Left ventricle myocardium inferior (tissue), 1 donor: ENCODE results near the gene GPR160. TPM values are rescaled to one million over a fixed set of nuclear protein-coding genes. Genes with fewer than 3 reads are reported as not detected.

Experiments used
- DNase-seq: peaks from one replicate; pipeline ENCODE4 v3.0.0-alpha.2; 2020
- H3K27ac ChIP-seq: fragments of 200-600 bp; replicated peaks from 2 replicates; pipeline ENCODE4 v1.8.0; 2021
- H3K27me3 ChIP-seq: fragments of 200-600 bp; 2 replicates; pipeline ENCODE4 v1.8.0; 2021; ENCODE audit warnings: low read depth
- H3K36me3 ChIP-seq: fragments of 200-600 bp; 2 replicates; pipeline ENCODE4 v1.8.0; 2021
- H3K4me1 ChIP-seq: fragments of 200-600 bp; 2 replicates; pipeline ENCODE4 v1.8.0; 2021
- H3K4me3 ChIP-seq: fragments of 200-600 bp; 2 replicates; pipeline ENCODE4 v1.8.0; 2021; ENCODE audit warnings: mild to moderate bottlenecking, moderate library complexity
- H3K9me3 ChIP-seq: fragments of 200-600 bp; replicated peaks from 2 replicates; pipeline ENCODE4 v1.8.0; 2021
- intact Hi-C: fragments of 100-400 bp; cut with micrococcal nuclease; formaldehyde crosslinking; loops from one replicate; pipeline ENCODE4 v1.11.0; 2022
- long read RNA-seq: library from polyadenylated mRNA; unstranded; transcript quantifications from one replicate; pipeline ENCODE4 v2.0.0, GENCODE V29; 2021
- total RNA-seq: library from RNA; stranded (reverse); fragmentation: NEBNext Ultra II Directional; extraction: Animal tissue kit (Norgen Biotek cat#: 25700); gene quantifications from one replicate; pipeline ENCODE4 v1.2.1, GENCODE V29; 2021
- TF ChIP-seq, protein P1 (sequence below): fragments of 200-600 bp; IDR thresholded peaks from 2 replicates; pipeline ENCODE4 v1.8.0; 2021; ENCODE audit warnings: antibody characterized with exemption, mild to moderate bottlenecking, borderline replicate concordance
- donor health status: DM: no; HTN: yes; CAD: no; lungs with severe emphysema.

The GPR160 gene, protein sequence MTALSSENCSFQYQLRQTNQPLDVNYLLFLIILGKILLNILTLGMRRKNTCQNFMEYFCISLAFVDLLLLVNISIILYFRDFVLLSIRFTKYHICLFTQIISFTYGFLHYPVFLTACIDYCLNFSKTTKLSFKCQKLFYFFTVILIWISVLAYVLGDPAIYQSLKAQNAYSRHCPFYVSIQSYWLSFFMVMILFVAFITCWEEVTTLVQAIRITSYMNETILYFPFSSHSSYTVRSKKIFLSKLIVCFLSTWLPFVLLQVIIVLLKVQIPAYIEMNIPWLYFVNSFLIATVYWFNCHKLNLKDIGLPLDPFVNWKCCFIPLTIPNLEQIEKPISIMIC
- 0.99 TPM for total RNA-seq
- long read RNA-seq, partial matches to known transcripts = 0 of 2 reads
- long read RNA-seq, other reads (novel, unspliced or antisense) = 0 of 2 reads

DNA sequence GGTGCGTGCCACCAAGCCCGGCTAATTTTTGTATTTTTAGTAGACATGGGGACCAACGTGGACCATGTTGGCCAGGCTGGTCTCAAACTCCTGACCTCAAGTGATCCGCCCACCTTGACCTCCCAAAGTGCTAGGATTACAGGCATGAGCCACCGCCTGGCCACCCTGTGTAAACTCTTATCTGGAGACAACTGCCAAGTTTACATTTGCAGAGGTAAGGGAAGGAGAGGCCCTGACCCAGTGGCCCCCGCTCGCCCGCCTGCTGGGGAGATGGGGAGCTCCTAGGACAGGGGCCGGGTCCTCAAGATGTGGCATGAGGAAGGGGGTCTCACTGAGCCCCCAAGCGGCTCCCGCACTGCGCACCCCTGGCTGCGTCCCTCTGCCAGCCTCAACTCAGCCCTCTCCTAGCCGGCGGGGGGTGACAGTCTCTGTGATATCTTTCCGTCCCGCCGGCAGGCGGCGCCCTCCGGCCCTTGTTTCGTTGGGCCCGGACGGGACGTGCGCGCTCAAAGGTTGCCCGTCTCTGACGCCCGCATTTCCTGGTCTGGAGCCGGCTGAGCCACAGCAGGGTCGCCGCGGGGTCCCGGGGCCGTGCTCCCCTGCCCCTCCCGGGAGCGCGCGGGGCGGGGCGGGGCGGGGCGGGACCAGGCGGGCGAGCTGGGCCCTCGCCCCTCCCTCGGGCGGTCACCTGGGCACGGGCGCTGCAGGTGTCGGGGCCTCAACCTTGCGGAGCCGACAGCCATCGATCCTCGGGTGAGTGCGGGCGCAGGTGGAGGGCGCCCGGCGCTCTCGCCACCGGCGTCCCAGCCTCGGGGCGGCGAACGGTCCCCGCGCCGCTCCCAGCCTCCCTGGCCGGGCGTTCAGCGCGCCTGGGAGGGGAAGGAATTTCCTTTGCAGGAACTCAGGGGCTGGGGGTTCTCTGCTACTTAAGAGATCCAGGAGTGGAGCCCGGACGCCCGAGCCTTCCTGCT lies at the start of gene GPR160:
TSS of gene GPR160 (plus strand) at position 533 of the 971 bp plus-strand sequence. CDS start 45,978 bp downstream, outside the sequence.
- intact Hi-C loops = no loop called here
- H3K4me3 ChIP-seq = peak within 1 kb of the TSS; percentile 79
- no peak within 1 kb of the TSS for H3K27ac ChIP-seq
- H3K27me3 ChIP-seq = peaks cover 80% of the 10 kb centered on the region
- H3K36me3 ChIP-seq = no peaks in the 10 kb centered on the region
- no peaks in the 10 kb centered on the region for H3K9me3 ChIP-seq
- peaks cover 19% of the 10 kb centered on the region for H3K4me1 ChIP-seq
- DNase-seq = peak; percentile 71
- TF ChIP-seq, protein P1, sequence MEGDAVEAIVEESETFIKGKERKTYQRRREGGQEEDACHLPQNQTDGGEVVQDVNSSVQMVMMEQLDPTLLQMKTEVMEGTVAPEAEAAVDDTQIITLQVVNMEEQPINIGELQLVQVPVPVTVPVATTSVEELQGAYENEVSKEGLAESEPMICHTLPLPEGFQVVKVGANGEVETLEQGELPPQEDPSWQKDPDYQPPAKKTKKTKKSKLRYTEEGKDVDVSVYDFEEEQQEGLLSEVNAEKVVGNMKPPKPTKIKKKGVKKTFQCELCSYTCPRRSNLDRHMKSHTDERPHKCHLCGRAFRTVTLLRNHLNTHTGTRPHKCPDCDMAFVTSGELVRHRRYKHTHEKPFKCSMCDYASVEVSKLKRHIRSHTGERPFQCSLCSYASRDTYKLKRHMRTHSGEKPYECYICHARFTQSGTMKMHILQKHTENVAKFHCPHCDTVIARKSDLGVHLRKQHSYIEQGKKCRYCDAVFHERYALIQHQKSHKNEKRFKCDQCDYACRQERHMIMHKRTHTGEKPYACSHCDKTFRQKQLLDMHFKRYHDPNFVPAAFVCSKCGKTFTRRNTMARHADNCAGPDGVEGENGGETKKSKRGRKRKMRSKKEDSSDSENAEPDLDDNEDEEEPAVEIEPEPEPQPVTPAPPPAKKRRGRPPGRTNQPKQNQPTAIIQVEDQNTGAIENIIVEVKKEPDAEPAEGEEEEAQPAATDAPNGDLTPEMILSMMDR = peak; percentile 73

DNA sequence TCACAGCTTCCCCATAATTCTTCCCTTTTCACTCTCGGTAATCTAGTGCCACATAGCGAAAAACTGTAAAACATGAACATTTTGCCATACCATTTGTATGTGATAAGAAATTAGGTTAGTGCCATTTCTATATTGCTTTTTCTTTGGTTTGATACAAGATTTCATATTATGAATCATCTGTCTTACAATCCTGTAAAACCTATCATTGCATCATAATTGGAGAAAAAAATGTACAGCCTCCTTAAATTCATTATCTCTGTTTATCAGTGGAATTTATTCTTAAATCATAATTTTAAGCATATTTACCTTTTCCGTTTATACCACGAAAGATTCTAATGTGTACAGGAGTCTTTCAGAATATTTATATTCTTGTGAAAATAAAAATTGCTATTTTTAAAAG lies 47.4 kb upstream of the GPR160 start:
- TF ChIP-seq, protein P1 = no peak
- H3K4me1 ChIP-seq = peaks cover 38% of the 10 kb centered on the region
- intact Hi-C loops = no loop called here
- no peak for DNase-seq
- peaks cover 89% of the 10 kb centered on the region for H3K36me3 ChIP-seq
- no peak overlapping the region for H3K4me3 ChIP-seq
- H3K9me3 ChIP-seq = no peaks in the 10 kb centered on the region
- no peaks in the 10 kb centered on the region for H3K27me3 ChIP-seq
- H3K27ac ChIP-seq = no peak overlapping the region

DNA sequence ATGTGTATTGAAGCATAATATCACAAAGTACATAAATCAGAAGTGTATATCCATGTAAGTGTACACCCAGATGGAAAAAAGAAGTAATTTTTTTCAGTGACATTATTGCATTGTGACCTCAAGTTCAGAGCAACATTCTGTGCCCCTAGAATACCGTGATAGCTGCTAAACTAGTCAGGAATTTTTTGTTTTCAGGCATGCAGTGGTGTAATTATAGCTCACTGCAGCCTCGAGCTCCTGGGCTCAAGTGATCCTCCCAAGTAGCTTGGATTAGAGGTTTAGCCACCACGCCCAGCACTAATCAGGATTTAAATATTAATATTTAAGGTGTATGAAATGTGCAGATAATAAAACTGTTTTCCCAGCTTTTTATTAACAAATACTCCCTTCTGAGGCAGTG lies 45.6 kb upstream of the GPR160 start:
- H3K36me3 ChIP-seq = peaks cover 86% of the 10 kb centered on the region
- no peak for DNase-seq
- no peak overlapping the region for H3K4me3 ChIP-seq
- H3K4me1 ChIP-seq = peaks cover 42% of the 10 kb centered on the region
- H3K27ac ChIP-seq = peak overlapping the region; percentile 54
- TF ChIP-seq, protein P1 = no peak
- intact Hi-C loops = no loop called here
- H3K27me3 ChIP-seq = no peaks in the 10 kb centered on the region
- no peaks in the 10 kb centered on the region for H3K9me3 ChIP-seq

DNA sequence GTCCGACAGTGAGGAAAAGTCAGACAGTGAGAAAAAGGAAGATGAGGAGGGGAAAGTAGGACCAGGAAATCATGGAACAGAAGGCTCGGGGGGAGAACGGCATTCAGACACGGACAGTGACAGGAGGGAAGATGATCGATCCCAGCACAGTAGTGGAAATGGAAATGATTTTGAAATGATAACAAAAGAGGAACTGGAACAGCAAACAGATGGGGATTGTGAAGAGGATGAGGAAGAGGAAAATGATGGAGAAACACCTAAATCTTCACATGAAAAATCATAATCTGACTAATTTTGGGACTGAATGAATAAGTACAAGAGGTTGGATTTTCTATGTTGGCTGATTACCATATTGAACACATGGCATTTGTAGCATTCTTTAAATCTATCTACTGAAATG lies 45.0 kb upstream of the GPR160 start:
- DNase-seq = no peak
- H3K4me3 ChIP-seq = no peak overlapping the region
- intact Hi-C loops = no loop called here
- no peaks in the 10 kb centered on the region for H3K9me3 ChIP-seq
- H3K4me1 ChIP-seq = peaks cover 42% of the 10 kb centered on the region
- peak overlapping the region; percentile 54 for H3K27ac ChIP-seq
- peaks cover 85% of the 10 kb centered on the region for H3K36me3 ChIP-seq
- TF ChIP-seq, protein P1 = no peak
- H3K27me3 ChIP-seq = no peaks in the 10 kb centered on the region

DNA sequence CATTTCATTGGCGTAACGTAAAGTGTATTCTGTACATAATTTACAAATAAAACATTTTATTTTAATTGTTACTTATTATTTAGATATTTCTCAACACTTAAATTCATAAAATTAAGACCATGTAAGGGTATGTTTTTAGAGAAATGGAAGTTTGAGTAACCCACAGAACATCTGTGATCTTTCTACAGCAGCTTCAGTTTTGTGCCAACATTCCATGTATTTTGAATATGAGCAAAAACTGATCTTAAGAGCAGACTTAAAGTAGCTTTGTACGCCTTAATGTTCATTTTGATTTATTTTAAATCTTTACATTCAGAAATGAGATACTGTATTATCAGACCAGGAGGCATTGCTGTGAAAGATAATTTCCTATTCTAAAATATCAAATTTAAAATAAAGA lies 44.0 kb upstream of the GPR160 start:
- no peak for DNase-seq
- Histone ChIP-seq H3K9me3 (no peaks in the 10 kb centered on the region), H3K27ac (no peak overlapping the region), H3K36me3 (peaks cover 75% of the 10 kb centered on the region), H3K4me1 (peaks cover 42% of the 10 kb centered on the region), H3K4me3 (no peak overlapping the region), H3K27me3 (no peaks in the 10 kb centered on the region)
- intact Hi-C loops = no loop called here
- TF ChIP-seq, protein P1 = no peak
